AG09309 (cell line): ENCODE measurements around the gene RBFOX2.

Experiments used
- DNase-seq: peaks from one replicate; pipeline ENCODE4 v3.0.0-alpha.2; 2010; ENCODE audit warnings: low read depth
- H3K4me3 ChIP-seq: 2 replicates; pipeline ENCODE4 v1.5.1; 2011; ENCODE audit warnings: mild to moderate bottlenecking, low read depth, low read length, moderate library complexity; ENCODE audit not compliant: control insufficient read depth
- TF ChIP-seq, protein P1 (sequence below): IDR thresholded peaks from 2 replicates; pipeline ENCODE4 v1.5.1; 2011; ENCODE audit warnings: mild to moderate bottlenecking, low read depth, low read length, inconsistent platforms; ENCODE audit not compliant: insufficient read depth, control insufficient read depth; ENCODE audit errors: missing control alignments

Gene RBFOX2

DNA sequence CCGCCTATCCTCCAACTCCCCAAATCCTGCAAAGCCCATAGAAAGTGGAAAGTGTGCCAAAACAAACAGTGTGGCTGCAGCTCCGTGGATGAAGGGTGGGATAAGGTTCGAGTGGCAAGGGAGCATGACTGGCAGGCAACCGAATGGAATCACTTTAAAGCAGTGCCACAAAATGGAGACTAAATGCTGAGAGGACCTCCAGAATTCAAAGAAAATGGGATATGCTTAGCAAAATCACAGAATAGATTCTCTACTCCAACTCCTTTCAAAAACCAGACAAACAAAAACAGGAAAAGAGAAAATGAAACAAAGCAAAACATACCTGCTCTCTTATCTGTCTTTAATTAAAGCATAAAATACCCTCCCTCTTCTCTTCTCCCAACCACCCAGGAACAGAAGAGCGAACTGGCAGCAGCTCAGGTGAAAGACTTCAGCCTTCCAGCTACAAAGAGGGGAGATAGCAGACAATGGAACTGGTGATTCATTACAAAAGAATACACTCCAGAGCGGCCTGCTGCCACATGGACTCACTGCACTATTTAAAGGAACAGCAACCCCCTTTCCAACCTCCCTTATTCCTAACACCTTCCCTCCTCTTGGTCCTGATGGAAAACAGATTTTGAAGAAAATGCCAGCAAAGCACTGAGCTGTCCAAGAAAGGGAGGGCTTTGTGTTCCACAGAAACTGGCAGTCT, 192.5 kb downstream of the RBFOX2 start:
- H3K4me3 ChIP-seq, result peak overlapping the region; percentile 56
- TF ChIP-seq, protein P1, sequence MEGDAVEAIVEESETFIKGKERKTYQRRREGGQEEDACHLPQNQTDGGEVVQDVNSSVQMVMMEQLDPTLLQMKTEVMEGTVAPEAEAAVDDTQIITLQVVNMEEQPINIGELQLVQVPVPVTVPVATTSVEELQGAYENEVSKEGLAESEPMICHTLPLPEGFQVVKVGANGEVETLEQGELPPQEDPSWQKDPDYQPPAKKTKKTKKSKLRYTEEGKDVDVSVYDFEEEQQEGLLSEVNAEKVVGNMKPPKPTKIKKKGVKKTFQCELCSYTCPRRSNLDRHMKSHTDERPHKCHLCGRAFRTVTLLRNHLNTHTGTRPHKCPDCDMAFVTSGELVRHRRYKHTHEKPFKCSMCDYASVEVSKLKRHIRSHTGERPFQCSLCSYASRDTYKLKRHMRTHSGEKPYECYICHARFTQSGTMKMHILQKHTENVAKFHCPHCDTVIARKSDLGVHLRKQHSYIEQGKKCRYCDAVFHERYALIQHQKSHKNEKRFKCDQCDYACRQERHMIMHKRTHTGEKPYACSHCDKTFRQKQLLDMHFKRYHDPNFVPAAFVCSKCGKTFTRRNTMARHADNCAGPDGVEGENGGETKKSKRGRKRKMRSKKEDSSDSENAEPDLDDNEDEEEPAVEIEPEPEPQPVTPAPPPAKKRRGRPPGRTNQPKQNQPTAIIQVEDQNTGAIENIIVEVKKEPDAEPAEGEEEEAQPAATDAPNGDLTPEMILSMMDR, result no peak
- peak; percentile 83 for DNase-seq

DNA sequence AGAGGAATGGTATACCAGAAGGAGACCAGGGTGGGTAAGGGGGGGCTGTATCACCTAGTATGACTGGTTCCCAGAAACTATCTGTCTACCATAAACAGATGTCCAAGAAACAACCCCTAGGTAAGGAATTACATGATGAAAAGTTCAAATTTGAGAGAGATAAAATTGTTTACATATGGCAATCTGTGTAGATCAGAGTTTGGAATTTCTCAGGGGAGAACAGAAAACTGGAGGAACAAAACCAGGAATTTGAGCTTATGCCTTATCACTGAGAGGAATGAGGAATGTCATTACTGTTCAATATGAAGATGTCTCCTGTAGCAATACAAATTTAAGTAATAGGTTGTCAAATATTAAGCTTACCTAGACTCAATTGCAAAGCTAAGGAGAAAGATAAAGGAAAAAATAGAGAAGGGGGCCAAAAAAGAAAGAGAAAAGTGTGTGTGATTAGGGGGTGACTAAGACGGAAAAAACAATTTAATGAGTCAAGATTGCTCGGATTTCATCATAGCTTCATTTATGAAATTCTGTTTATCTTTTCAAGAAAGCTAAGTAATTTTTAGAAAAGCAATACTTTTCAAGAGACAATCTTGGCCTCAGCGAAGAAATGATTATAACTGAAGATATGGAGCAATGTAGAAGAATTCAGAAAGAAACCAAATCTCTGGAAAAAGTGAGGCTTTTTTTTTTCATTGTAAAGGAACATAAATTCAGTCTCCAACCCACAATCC, 193.2 kb downstream of the RBFOX2 start:
- DNase-seq, result peak; percentile 29
- TF ChIP-seq, protein P1, result no peak
- peak overlapping the region; percentile 56 for H3K4me3 ChIP-seq

DNA sequence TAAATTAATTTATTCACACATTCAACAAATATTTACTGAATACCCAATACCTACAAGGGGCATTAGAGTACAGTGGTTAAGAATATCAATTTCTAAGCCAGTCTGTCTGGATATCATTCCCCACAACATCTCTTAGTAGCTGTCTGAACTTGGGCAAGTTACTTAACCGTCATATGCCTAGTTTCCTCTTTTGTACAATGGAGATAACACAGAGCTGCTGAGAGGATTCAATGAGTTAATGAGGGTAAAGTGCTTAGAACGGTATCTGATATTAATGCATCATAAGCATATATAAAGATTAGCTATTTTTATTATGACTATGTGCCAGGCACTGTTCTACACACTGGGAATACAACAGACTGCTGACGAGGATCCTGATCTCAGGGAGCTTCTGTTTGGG, 194.6 kb downstream of the RBFOX2 start:
- no peak overlapping the region for H3K4me3 ChIP-seq
- TF ChIP-seq, protein P1, result no peak
- no peak for DNase-seq

DNA sequence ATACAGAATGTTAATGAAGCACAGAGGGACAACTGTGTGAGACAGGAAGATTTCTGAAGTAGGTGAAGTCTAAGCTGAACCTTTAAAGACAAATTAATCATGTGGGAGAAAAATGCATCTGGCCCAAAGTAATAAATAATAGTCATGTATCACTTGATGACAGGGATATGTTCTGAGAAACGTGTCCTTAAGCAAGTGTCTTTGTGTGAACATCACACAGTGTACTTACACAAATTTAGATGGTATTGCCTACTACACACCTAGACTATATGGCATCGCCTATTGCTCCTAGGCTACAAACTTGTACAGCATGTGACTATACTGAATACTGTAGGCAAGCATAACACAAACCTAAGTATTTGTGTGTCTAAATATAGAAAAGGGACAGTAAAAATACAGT, 198.3 kb downstream of the RBFOX2 start:
- DNase-seq, result no peak

DNA sequence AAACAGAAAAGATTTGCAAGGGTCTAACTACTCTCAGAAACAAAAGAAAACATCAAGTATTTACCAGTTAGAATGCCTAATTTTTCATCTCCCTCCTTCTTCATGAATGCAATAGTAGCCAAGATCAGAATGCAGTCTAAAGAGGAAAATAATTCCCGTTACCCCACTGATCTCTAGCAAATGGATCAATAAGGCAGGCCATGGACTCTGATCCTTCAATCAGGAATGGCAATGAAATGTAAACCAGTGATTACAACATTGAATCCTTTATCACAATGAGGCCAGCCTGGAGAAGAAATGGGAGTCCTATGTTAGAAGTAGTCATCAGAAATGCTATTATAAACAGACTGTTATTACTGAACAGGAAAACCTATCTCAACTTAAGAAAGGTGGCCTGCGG, 204.4 kb downstream of the RBFOX2 start:
- H3K4me3 ChIP-seq, result no peak overlapping the region
- TF ChIP-seq, protein P1, result no peak
- DNase-seq, result no peak

More for the DNA sequence above, 198.3 kb downstream of the RBFOX2 start:
- TF ChIP-seq, protein P1, result no peak
- no peak overlapping the region for H3K4me3 ChIP-seq

DNA sequence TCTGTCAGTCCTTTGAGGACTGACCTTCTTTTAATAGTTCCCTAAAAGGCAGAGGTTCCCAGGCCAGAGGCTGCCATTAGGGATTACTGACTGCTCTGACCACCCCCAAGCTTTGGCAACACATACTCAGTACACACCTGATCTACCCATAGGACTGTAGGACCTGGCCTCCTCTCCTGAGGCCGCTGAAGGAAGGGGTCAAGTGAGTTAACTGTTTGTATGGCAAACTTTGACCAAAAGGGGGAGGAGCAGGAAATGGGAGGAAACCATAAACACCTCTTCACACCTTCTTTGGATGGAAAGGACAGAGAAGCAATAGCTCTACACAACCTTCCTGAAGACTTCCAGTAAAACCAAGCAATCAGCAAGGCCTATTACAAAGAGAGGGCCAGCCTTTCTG, 207.0 kb downstream of the RBFOX2 start:
- DNase-seq, result no peak
- no peak overlapping the region for H3K4me3 ChIP-seq
- TF ChIP-seq, protein P1, result no peak
